GM12875 (cell line): Measurements from ENCODE around the gene GPR82.

Source experiments
- H3K4me3 ChIP-seq: one replicate; pipeline ENCODE4 v1.5.1; 2011; ENCODE audit warnings: low read depth, low read length, control low read depth
- TF ChIP-seq, protein P1 (sequence below): IDR thresholded peaks from 2 replicates; pipeline ENCODE4 v1.5.1; 2011; ENCODE audit warnings: low read depth, mild to moderate bottlenecking, control low read depth, inconsistent platforms, low read length, moderate library complexity, borderline replicate concordance; ENCODE audit not compliant: insufficient read depth

The GPR82 gene

DNA sequence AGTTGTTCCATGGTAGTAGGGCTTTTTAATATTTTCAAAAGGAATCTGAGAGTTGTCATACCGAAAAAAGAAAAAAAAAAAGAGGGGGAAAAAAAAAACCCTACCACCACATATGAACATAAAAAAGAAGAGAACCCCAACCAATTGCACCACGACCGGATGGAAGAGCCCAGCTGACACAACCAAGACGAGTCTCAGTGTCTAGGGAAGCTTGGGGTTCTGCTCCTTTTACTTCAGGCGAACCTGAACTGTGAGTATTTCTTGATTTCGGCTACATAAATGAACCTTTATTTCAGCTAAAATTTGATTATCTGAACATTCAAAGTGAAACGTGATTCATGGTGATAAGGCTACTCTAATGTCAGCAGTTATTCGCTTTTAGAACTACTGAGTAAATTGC is 35.1 kb upstream of the GPR82 start, which contains the start of gene GPR34:
GPR34 (plus strand) TSS at position 139 of the 400 bp plus-strand sequence. CDS start 6,661 bp downstream, outside the sequence.
- TF ChIP-seq, protein P1, sequence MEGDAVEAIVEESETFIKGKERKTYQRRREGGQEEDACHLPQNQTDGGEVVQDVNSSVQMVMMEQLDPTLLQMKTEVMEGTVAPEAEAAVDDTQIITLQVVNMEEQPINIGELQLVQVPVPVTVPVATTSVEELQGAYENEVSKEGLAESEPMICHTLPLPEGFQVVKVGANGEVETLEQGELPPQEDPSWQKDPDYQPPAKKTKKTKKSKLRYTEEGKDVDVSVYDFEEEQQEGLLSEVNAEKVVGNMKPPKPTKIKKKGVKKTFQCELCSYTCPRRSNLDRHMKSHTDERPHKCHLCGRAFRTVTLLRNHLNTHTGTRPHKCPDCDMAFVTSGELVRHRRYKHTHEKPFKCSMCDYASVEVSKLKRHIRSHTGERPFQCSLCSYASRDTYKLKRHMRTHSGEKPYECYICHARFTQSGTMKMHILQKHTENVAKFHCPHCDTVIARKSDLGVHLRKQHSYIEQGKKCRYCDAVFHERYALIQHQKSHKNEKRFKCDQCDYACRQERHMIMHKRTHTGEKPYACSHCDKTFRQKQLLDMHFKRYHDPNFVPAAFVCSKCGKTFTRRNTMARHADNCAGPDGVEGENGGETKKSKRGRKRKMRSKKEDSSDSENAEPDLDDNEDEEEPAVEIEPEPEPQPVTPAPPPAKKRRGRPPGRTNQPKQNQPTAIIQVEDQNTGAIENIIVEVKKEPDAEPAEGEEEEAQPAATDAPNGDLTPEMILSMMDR = no peak
- no peak within 1 kb of the TSS for H3K4me3 ChIP-seq

DNA sequence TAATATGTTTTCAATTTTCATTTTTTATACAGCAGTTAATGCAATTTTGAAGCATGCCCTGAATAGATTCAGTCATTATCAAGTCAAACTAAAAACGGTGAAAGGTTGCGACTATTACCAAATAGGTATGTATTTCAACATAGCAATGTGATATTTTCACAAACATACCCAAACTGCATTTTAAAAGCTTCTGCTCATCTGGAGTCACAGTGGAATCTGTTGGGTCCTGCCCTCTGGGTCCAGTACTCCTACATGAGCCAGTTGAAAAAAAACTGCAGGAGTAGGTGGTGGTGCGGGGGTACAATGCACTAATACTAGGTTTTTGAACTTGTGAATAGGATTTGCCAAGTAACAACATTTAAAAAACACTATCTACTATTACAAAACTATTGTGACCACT is 34.3 kb upstream of the GPR82 start:
- no peak overlapping the region for H3K4me3 ChIP-seq
- TF ChIP-seq, protein P1 = no peak

DNA sequence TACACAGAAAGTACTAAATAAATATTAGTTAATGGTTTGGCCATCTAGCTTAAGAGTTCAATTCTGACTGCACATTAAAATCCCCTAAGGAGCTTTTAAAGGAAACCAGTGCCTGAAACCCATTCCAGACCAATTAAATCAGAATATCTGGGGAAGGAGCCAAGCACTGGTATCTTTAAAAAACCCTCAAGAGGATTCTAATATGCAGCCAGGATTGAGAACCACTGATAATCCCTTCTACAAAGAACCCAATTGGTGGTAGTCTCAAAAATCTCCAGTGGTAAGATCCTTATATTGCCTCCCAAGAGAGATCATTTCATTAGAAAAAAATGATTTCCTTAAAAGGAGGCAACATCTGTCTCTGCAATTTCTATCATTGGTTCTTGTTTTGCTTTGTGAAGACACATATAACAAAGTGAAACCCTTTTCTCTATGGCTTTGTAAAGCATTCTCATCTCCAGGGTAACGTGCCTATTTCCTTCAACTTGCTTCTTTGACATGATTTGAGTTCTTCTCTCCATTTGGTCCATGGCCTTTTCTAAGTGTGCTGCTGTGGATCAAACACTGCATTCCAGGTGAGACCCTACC is 31.7 kb upstream of the GPR82 start:
- TF ChIP-seq, protein P1 = no peak
- no peak overlapping the region for H3K4me3 ChIP-seq

DNA sequence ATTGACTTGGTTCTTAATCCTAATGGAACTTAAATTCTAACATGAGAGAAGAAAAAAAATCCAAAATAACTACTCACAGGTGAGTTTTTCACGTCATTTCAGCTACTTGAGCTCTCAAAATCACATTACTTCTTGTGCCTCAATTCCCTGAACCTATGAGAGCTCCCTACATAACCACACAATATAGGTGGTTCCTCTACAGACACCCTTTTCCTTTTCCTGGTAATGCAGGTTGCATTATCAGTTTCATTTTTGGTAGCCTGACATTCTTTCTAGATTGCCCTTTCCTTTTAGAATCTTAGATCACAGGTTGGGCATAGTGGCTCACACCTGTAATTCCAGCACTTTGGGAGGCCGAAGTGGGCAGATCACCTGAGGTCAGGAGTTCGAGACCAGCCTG is 31.0 kb upstream of the GPR82 start:
- TF ChIP-seq, protein P1 = no peak
- H3K4me3 ChIP-seq = no peak overlapping the region

DNA sequence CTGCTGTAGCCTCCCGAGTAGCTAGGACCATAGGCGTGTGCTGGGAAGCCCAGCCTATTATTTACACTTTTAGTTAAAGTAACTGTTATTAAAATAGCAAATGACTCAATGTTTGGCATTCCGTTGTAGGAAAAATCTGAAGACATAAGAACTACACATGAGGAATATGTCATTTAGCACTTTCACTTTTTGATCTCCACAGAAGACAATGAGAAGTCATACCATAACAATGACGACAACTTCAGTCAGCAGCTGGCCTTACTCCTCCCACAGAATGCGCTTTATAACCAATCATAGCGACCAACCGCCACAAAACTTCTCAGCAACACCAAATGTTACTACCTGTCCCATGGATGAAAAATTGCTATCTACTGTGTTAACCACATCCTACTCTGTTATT is 28.6 kb upstream of the GPR82 start:
- no peak overlapping the region for H3K4me3 ChIP-seq
- TF ChIP-seq, protein P1 = no peak

DNA sequence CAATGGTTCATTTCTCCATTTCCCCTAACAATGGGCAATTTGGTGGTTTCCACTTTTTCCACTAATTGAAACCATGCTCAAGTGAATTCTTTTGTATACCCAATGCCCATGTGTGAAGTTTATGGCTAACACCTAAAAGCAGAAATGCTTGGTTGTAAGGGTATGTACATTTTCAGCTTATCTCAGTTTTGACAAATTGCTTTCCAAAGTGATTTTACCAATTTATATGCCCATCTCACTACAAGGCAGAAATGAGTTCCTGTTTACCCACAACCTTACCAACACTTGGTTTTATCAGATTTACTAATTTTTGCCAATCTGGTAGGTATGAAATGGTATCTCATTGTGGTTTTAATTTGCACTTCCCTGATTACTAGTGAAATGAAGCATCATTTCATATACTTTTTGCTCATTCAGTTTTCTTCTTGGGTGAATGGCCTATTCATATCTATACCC is 20.4 kb upstream of the GPR82 start:
- H3K4me3 ChIP-seq = no peak overlapping the region
- TF ChIP-seq, protein P1 = no peak

DNA sequence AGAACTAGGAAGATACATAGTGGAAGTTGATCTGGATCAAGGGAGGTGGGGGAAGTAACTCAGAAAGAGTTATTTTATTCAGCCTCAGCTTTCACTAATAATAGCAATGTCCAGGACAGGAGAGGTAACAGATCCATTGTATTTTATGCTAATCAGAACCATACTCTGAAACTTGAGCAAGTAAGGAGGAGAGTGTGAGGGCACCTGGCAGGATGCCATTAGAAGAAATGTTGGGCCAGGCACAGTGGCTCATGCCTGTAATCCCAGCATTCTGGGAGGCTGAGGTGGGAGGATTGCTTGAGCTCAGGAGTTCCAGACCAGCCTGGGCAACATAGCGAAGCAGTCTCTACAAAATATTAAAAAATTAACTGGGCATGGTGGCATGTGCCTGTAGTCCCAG is 18.9 kb upstream of the GPR82 start:
- no peak overlapping the region for H3K4me3 ChIP-seq

More for the DNA sequence above, 18.9 kb upstream of the GPR82 start:
- TF ChIP-seq, protein P1 = no peak
